GM23248 (cell line): ENCODE data around the gene NBEA.
"Not testable (repeated sequence)": the region's sequence is repeated elsewhere in the genome, so short reads cannot be mapped to it uniquely, and the experiment has no call there.

ENCODE experiments used
- EZH2 ChIP-seq: fragments of 200-600 bp; sonication (generic); IDR thresholded peaks from 2 replicates; pipeline ENCODE4 v1.6.1; 2018; ENCODE audit warnings: antibody characterized with exemption, mild to moderate bottlenecking; ENCODE audit not compliant: insufficient read depth, poor library complexity, severe bottlenecking
- EZH2phosphoT487 ChIP-seq: fragments of 200-600 bp; sonication (generic); IDR thresholded peaks from 2 replicates; pipeline ENCODE4 v1.6.1; 2018; ENCODE audit warnings: antibody characterized with exemption, moderate library complexity, mild to moderate bottlenecking, low read depth; ENCODE audit not compliant: insufficient read depth

DNA sequence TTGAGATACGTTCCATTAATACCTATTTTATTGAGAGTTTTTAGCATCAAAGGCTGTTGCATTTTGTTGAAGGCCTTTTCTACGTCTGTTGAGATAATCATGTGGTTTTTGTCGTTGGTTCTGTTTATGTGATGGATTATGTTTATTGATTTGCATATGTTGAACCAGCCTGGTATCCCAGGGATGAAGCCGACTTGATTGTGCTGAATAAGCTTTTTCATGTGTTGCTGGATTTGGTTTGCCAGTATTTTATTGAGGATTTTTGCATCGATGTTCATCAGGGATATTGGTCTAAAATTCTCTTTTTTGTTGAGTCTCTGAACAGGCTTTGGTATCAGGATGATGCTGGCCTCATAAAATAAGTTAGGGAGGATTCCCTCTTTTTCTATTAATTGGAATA is 43.1 kb downstream of the NBEA start:
- TF ChIP-seq EZH2phosphoT487, EZH2: not testable (repeated sequence)
